GM18867 (cell line): Measurements from ENCODE around the gene TMEM217.
"Not testable (repeated sequence)": the region's sequence is repeated elsewhere in the genome, so short reads cannot be mapped to it uniquely, and the experiment has no call there.

ENCODE experiments used
- ATAC-seq: cut with Tn5 transposase; IDR thresholded peaks from one replicate; pipeline ENCODE4 v1.9.1; 2021; ENCODE audit warnings: mild to moderate bottlenecking, moderate library complexity; ENCODE audit not compliant: unreplicated experiment

Gene TMEM217

DNA sequence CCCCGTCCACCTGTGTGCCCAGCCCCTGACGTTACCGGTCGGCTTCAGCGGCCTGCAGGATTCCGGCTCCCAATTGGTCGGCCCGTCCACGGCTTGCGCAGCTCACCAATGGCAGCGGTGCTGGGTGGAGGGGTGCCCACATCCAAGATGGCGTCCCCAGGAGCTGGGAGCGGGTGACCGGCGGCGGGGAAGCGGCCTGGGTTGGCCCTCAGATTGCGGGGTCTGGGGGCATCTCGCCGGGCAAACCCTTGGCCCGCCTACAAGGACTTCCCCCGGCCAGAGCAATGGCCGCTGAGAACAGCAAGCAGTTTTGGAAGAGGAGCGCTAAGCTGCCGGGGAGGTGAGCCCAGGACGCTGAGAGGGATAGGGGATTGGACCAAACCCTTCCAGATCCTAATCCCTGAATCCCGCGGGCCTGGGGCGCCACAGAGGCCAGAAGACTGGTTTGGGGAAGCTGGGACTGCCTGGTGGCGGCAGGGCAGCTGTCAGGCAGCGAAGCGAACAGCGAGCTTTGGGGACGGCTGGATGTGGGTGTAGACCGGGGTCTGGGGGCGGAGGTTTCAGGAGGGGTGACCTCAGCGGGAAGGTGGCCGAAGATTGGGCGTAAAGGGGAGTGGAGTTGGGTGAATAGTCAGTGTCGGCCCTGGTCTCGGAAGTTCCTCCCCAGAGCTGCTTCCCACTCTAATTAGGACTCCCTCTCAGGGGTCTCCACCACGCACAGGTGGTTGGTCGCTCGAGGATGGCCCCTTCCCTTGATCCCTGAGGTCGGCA lies at the start of gene TMEM217, which contains the start of gene TBC1D22B:
Gene TMEM217, minus strand, starts transcription at position 511 of the 771 bp plus-strand sequence. CDS start 39,114 bp downstream, outside the sequence.
Gene TBC1D22B, plus strand, starts transcription at position 139 of the 771 bp plus-strand sequence. Its CDS starts 146 bp downstream, at position 285.
- peak; percentile 97 for ATAC-seq

DNA sequence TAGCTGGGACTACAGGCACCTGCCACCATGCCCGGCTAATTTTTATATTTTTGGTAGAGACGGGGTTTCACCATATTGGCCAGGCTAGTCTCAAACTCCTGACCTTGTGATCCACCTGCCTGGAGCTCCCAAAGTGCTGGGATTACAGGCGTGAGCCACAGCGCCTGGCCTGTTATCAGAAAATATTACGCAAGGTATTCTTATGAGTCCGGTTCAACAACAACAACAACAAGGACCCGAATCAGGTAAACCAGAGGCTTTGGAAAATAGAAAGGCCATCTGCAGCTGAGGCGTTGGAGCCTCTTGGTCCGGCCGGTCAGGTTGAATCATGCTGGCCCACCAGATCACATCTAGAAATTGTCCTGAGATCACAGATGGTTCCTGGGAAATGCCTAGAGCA lies 49.5 kb upstream of the TMEM217 start:
- not testable (repeated sequence) for ATAC-seq

DNA sequence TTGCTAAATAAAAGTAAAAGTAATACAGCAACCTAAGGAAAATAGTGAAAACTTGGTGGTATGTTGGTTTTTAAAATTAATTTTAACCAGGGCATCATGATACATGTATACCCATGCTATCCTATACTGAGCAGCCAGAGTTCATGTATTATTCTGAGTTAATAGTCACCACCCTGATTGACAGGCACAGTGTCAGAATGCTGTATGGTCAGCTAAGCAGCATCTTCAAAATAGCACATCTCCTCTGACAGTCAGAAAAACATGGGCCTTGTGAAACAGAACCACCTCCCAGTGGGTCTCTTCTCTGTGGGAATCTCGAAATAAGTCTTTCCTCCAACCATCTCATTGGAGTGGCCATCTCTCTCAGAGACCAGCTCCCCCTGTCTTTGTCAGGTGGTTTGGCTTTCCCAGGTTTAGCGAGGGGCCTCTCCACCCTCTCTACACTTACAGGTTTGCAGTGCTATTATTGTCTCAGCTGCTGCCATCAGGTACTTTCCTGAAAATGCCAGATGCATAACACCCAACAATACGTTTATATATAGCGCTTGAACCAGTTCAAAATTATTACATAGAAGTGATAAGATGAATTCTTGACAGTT lies 48.8 kb upstream of the TMEM217 start:
- ATAC-seq = no peak

DNA sequence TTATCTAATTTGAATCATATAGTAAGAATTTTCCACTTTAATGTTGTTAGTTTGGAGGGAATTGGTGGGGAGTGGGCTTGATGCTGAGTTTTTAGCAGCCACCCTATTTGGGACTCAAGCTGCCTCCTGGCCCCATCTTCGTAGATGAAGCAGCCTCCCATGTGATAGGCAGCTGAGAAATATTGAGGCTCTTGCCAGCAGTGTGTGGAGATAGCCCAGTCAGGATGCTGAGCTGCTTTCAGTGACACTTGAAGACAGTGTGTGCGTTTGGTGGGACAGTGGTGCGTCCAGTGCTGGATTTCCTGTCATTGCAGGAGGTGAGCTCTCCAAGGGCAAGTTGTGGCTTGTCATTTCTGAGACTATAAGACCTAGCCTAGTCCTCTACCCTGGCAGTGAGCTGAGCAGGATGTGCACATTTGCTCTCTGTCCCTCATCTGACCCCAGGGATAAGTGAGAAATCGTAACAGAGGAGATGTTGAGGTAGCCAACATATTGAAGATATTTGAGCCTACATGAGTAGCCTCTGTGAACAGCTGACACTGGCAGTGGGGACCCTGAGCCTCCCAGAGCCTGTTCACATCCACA lies 48.0 kb upstream of the TMEM217 start:
- ATAC-seq = no peak

- ATAC-seq = no peak
These were observed 46.8 kb upstream of the TMEM217 start for GRCh38 chr6:37304766-37305165.

DNA sequence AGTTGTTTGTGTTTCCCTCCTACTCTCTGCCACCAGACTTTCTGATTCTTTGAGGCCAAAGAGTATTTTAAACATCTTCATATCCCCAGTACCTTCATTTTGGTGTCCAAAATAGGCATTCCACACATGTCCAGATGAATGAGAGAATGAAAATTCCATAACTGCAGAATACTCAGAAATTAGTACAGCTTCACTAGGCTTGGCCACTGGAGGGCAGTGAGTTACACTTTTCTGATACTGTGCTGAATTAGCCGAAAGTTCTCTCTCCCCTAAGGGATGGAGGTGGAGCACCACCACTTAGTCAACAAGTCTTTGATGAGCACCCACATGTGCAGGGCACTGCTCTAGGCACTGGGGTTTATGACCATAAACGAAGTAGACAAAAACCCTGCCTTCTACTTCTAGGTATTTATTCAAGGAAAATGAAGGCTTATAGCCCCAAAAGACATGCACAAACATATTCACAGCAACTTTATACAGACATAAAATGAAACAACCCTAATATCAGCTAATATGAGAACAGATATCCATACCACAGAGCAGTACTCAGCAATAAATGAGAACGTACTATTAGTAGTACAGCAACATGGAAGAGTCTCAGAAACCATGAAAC lies 46.1 kb upstream of the TMEM217 start:
- ATAC-seq = no peak

- ATAC-seq = no peak
These were observed 45.2 kb upstream of the TMEM217 start for GRCh38 chr6:37303091-37303660.

DNA sequence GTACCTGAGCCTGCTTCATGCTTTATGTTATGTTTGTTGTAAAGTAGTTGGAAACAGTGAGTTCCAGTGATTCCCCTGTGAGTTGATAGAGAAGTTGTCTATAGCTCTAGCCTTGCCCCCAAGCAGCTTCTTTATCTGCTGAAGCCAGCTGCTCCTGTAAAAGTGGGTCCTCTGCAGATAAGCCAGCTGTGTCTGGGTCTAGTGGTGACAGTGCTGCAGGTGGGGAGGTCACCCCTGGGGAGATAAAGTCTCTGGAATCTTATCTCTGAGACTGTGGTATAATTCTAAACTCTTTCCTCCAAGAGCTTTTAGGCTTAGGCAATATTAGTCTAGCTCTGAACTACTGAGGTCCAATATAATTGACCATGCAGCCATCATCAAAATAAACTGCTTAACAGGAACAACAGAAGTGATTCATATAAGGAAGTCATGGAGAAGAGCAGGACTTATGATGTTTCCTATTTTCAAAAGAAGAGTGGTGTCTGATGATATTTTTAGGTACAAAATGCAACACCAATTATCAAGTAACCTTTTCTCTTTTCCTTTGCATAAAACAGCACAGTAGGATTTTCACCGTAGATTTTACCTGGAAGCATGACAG lies 44.2 kb upstream of the TMEM217 start:
- ATAC-seq = no peak

GRCh38 chr6:37299990-37300389 lies 42.0 kb upstream of the TMEM217 start:
- ATAC-seq = no peak

DNA sequence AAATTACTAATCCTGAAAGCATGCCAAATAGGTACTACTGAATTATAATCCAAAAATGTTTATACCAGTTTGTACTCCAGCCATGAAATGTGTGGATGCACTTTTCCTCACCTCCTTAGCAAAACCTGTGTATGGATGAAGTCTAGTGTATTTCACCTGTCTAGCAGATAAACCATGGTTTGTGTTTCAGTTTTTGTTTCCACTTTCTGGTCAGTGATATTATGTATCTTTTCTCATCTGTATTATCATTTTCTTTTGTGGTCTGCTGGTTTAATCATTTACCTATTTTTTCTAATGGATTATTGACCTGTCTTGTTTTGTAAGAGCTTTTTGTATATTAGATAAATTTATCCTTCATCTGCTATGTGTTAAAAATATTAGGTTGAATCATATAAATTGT lies 41.0 kb upstream of the TMEM217 start:
- ATAC-seq = no peak

DNA sequence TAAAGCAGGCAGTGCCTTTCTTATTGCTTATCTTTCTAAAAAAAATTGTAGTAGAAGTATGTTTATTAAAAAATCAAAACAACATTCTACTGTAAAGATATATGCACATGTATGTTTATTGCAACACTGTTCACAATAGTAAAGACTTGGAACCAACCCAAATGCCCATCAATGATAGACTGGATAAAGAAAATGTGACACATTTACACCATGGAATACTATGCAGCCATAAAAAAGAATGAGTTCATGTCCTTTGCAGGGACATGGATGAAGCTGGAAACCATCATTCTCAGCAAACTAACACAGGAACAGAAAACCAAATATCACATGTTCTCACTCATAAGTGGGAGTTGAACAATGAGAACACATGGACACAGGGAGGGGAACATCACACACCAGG lies 39.7 kb upstream of the TMEM217 start:
- not testable (repeated sequence) for ATAC-seq

GRCh38 chr6:37293426-37293825 lies 35.5 kb upstream of the TMEM217 start:
- no peak for ATAC-seq

DNA sequence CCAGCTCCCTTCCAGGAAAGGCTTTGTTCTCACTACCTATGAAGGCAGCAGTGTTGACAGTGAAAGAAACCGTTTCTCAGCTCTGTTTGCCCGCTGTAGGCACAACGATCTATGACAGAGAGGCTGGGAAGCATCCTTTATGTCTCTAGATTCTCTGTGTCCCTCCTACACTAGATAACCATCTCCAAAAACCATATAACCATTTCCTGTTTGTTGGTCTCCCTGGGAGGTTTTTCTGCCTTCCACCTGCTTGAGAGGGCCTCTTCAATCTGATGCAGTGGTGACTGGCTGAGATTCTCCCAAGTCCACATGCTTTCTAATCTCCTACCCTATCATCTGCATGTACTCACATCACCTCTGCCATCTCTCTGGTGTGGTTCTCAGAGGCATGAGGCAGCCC lies 32.0 kb upstream of the TMEM217 start:
- ATAC-seq = no peak

DNA sequence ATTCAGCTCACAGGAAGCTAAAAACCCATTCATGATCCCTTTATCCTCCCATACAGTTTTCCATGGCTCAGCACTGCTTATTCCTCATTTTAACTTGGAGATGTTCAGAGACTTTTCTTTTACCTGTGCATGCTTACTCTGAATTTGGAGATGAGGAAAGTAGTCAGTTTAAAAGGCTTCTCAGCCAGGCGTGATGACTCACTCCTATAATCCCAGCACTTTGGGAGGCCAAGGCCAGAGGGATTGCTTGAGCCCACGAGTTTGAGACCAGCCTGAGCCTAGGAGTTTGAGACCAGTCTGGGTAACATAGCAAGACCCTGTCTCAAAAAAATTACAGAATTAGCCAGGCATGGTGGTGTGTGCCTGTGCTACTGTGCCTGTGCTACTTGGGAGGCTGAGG lies 30.3 kb upstream of the TMEM217 start:
- no peak for ATAC-seq

- no peak for ATAC-seq
These were observed 29.7 kb upstream of the TMEM217 start for GRCh38 chr6:37287519-37288157.

- ATAC-seq = no peak
These were observed 27.9 kb upstream of the TMEM217 start for GRCh38 chr6:37285861-37286311.

GRCh38 chr6:37284781-37285180 lies 26.8 kb upstream of the TMEM217 start:
- no peak for ATAC-seq

DNA sequence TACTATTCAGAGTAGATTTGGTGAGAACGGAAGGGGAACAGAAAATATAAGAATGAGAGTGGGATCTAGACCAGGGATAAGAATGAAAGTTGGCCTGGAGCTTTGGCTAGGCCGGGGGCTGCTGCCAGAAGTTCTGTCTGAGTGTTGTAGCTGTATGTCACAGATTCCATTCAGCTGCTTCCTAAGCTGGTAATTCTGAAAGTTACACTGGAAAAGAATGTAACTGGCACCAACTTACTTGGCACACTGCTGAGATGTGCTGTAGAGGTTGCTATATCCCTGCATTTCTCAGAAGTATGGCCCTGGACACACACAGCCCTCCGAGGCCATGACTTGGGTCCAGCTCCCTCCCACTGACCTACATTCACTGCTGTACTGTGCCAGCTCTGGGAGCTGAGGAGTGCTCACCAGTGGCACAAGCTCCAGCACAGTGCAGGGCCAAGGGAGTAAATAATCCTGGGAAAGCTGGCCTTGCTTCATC lies 25.8 kb upstream of the TMEM217 start:
- ATAC-seq = no peak

- no peak for ATAC-seq
These were observed 25.3 kb upstream of the TMEM217 start for GRCh38 chr6:37283268-37283667.

- ATAC-seq = no peak
These were observed 24.4 kb upstream of the TMEM217 start for GRCh38 chr6:37282371-37282770.
